ENCODE data around the gene PGM5.

PGM5 gene

DNA sequence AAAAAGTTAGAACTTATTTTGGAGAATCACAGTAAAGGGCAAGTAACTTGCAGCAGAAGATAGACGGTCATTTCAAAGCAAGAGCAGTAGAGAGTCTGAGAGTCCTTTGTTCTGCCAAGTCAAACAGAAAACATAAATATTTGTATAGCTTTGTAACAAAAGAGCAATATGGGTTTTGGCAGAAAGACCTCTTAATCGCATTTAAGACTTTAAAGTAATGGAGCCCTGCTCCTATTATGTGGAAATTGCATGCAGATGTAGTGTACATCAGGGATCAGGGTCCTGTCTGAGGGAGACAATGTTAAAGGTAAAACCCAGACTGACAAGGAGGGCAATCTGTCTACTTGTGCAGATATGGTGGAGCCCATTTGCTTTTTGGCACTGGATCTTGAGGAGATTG is 87.2 kb downstream of the PGM5 start:
- no peak for DNase-seq

DNA sequence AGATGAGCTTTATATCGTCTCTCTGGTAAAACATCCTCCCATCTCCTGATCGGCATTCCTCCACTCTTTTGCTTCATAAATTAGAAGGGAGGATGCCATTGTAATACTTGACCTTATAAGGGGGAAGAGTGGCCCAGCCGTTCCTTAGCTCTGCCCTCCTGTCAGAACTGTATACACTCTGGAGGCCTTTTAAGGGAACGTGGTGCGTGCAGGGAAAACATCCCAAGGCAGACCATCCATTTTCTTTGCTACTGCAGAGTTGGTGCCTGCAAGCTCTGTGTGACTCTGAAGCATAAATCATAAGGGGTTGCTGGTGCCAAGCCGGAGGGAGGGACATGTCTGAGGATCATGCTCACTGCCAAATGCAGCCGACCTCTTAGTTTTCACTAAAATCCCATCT is 90.4 kb downstream of the PGM5 start:
- no peak for DNase-seq

- DNase-seq: no peak
Measured at GRCh38 chr9:68447611-68448010, 91.2 kb downstream of the PGM5 start.

GRCh38 chr9:68454579-68455334 is 98.3 kb downstream of the PGM5 start:
- no peak for DNase-seq

DNA sequence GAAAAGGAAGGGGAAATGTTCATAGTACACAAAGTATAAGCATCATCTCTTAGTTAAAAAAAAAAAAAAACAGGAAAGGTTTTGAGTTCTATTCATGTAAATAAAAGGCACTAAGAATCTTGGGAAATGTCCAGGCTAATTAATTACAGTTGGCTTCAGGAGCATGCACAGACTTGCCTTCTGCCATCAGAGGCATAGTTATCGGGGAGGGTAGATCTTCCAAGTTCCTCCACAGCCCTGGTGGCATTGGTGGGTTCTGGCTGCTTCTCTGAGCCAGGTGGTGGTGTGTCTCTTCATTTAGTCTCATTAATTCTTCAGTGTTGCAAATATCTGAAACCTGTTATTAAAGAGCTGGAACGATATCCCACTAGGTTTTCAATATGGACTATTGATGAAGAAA is 99.0 kb downstream of the PGM5 start:
- DNase-seq: no peak

GRCh38 chr9:68457803-68458202 is 101.4 kb downstream of the PGM5 start:
- no peak for DNase-seq

- DNase-seq: no peak
Measured at GRCh38 chr9:68458918-68459317, 102.5 kb downstream of the PGM5 start.

- DNase-seq: peak; percentile 3
Measured at GRCh38 chr9:68462105-68462775, 105.8 kb downstream of the PGM5 start.

GRCh38 chr9:68470067-68470466 is 113.7 kb downstream of the PGM5 start:
- no peak for DNase-seq

- no peak for DNase-seq
Measured at GRCh38 chr9:68470634-68471033, 114.2 kb downstream of the PGM5 start.

- DNase-seq: no peak
Measured at GRCh38 chr9:68472119-68472518, 115.7 kb downstream of the PGM5 start.

DNA sequence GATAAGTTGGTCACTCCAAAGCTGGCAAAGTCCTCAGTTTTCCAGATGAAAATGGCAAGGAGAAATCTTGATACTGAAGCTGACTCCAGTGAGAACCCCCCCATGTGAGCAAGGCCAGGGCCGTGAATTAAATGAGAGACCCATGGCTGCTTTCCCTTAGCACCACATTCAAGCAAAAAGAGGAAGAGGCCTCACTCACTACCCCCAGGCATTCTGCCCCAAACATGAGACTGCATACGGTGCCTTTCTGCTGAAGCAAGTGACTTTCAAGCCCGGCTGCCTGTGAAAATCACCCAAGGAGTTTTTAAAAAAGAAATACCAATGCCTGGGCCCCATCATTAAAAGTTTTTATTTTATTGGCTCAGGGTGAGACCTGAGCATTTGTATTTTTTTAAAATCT is 117.4 kb downstream of the PGM5 start:
- no peak for DNase-seq

GRCh38 chr9:68476422-68476821 is 120.0 kb downstream of the PGM5 start:
- no peak for DNase-seq

- DNase-seq: no peak
Measured at GRCh38 chr9:68476847-68477246, 120.4 kb downstream of the PGM5 start.

GRCh38 chr9:68480807-68481206 is 124.4 kb downstream of the PGM5 start:
- DNase-seq: no peak

DNA sequence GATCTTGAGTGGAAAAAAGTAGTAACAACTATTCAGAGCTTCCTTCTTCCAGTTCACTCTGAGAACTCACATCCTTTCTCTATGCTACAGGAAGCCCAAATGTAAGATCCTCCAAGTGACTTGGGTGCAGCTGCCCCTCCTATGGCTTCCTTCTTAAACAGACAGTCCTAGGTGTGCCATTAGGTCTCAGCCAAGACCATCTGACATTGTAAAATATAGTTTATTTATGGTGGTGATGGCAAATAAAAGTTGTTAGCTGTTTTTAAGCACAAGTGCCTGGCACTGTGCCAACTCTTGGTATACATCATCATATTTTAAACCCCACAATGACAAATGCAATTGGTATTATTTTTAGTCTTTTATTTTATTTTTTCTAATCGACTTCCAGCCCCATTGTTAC is 126.1 kb downstream of the PGM5 start:
- DNase-seq: no peak

DNA sequence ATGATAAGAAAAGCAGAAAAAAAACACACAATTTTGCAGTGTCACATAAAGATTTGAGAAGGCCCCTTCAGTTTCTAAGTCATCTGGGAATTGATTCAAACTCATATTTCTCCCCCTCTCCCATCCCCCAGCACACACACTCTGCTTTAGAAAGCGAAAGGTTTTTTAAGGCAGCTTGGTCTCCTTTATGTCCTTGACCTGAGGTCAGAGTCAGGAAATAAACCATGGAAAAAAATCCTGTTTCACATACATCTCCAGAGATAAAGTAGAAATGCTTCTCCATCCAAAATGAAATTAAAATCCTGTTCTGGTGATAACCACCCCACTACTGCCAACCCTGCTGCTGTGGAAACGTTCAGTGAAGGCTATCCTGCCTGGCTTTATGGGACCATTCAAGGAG is 131.7 kb downstream of the PGM5 start:
- no peak for DNase-seq

DNA sequence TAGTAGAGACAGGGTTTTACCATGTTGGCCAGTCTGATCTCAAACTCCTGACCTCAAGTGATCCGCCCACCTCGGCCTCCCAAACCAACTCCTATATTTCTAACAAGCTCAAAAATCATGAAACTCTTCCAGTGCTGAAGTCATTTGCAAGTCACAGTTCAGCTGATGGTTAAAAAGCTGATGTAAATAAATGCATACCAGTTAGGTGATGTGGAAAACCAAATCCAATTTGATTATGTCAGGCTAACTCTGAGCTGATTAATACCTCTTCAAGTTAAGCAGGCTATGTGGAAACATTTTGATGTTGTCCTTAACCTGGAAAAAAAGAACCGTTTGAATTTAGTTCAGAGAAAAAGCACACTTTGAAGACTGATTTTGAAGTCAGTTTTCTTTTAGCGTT is 133.2 kb downstream of the PGM5 start:
- no peak for DNase-seq

DNA sequence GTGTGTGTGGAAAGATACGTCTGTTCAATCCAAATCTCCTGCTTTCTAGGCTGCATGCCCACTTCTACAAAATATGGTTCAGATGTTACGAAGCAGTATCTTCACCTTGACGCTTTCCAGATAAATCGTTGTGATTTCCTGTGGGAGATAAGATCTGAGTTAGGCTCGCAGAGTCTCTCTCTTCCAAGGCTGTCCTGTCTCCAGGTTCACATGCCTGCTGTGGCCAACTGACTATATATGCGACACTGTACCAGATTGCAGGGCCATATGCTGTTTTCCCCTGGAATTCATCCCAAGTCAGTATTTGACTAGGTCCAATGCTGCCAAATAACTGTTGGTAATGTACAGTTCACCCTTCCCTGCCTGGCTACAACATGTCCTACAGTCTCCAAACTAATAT is 136.4 kb downstream of the PGM5 start:
- no peak for DNase-seq

- DNase-seq: no peak
Measured at GRCh38 chr9:68493541-68493940, 137.1 kb downstream of the PGM5 start.

- peak; percentile 34 for DNase-seq
Measured at GRCh38 chr9:68493958-68494577, 137.7 kb downstream of the PGM5 start.

GRCh38 chr9:68495247-68495646 is 138.8 kb downstream of the PGM5 start:
- no peak for DNase-seq

DNA sequence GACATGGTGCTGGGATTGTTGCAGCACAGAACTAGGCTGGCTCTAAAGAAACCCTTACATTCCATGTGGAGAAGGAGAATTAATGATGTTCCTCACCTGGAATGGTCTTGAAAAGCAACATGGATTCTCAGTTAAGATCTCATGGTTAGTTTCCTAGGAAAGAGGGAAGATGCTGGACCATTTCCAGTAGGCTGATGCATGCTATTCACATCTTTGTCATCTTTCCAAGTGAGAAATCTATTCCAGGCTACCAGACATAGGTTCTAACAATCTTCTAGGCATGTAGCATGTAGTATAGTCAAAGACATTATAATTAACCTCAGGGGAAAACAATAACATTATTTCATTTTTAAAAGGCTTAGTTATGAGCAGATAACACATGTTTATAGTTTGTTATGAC is 139.9 kb downstream of the PGM5 start:
- peak; percentile 10 for DNase-seq

GRCh38 chr9:68497629-68498028 is 141.2 kb downstream of the PGM5 start:
- DNase-seq: no peak

Data from fibroblast of skin of right quadriceps (primary cell).